Ishikawa (cell line): Measurements from ENCODE around the gene N4BP2L1.

Source experiments
- CEBPB ChIP-seq: IDR thresholded peaks from 2 replicates; pipeline ENCODE4 v1.6.1; 2012
- CREB1 ChIP-seq: IDR thresholded peaks from 2 replicates; pipeline ENCODE4 v1.6.1; 2012; ENCODE audit warnings: low read depth
- EGR1 ChIP-seq: IDR thresholded peaks from 2 replicates; pipeline ENCODE4 v1.6.1; 2012
- EP300 ChIP-seq: IDR thresholded peaks from 2 replicates; pipeline ENCODE4 v1.6.1; 2012; ENCODE audit warnings: borderline replicate concordance
- FOXM1 ChIP-seq: IDR thresholded peaks from 2 replicates; pipeline ENCODE4 v1.6.1; 2012; ENCODE audit warnings: low read depth, borderline replicate concordance
- MAX ChIP-seq: IDR thresholded peaks from 2 replicates; pipeline ENCODE4 v1.6.1; 2012
- NFIC ChIP-seq: IDR thresholded peaks from 2 replicates; pipeline ENCODE4 v1.6.1; 2012
- RAD21 ChIP-seq: IDR thresholded peaks from 2 replicates; pipeline ENCODE4 v1.6.1; 2012; ENCODE audit warnings: low read depth
- REST ChIP-seq: IDR thresholded peaks from 2 replicates; pipeline ENCODE4 v1.6.1; 2012; ENCODE audit warnings: low read depth, mild to moderate bottlenecking
- TAF1 ChIP-seq: IDR thresholded peaks from 2 replicates; pipeline ENCODE4 v1.6.1; 2012; ENCODE audit warnings: low read depth, mild to moderate bottlenecking
- TCF12 ChIP-seq: IDR thresholded peaks from 2 replicates; pipeline ENCODE4 v1.6.1; 2012; ENCODE audit warnings: low read depth
- TEAD4 ChIP-seq: IDR thresholded peaks from 2 replicates; pipeline ENCODE4 v1.6.1; 2012
- YY1 ChIP-seq: IDR thresholded peaks from 2 replicates; pipeline ENCODE4 v1.6.1; 2012; ENCODE audit warnings: low read depth
- ZBTB7A ChIP-seq: IDR thresholded peaks from 2 replicates; pipeline ENCODE4 v1.6.1; 2012; ENCODE audit warnings: low read depth
- TF ChIP-seq, protein P1 (sequence below): IDR thresholded peaks from 2 replicates; pipeline ENCODE4 v1.6.1; 2012

The N4BP2L1 gene

DNA sequence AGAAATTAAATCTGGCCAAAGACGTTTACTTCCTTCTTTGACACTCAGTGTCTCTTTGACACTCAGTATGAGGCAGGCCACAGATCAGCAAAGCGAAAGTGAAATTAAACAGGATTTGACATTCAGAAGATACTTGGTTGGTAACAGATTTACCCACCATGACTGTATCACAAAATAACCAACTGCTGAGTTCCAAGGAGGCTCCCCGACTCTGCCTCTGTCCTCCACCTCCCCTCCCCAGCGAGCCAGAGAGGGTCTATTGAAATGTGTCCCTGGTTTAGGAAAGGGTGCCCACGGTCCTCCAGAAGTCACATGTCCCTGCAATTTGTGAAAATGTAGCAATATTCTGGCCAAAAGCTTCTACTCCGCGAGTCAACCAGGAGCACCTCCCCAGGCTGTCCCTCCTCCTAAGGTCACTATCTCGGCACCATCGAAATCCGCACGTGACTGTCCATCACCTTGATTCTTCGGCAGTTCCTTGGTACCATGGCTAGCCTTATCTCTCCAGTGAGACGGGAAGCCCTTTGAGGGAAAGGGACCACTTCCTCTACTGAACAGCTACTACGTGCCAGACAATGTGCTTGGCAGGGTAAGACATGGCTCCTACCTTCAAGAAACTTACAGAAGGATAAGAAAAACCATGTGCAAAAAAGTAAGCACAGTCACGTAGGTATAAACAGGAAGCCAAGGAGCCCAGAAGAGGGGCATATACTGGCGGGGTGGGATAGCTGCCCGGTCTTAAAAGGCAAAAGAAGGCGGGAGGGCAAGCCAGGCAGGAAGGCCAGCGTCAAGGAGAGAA lies 1.5 kb downstream of the N4BP2L1 start:
- TF ChIP-seq EP300 (no peak), RAD21 (no peak), TEAD4 (no peak), EGR1 (no peak), YY1 (no peak), ZBTB7A (no peak), TAF1 (no peak), CEBPB (no peak)

DNA sequence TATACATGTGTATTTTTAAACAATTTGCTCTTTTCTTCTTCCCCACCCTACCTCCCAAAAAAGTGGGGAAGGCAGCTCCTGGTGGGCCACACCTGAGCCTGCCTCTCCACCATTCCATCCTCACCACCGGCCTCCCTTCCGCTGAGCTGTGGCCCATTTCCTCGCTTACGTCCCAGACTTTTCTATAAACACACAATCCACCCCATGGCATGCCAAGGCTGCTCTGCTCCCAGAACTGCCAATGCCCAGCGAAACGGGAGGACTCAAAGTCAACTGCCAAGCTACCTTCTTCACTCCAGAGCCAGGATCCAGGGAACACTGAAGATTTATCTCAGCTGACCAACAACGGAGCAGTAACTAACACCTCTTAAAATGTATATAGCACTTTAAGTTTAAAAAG lies 2.8 kb downstream of the N4BP2L1 start:
- TF ChIP-seq REST = no peak
- TF ChIP-seq, protein P1, sequence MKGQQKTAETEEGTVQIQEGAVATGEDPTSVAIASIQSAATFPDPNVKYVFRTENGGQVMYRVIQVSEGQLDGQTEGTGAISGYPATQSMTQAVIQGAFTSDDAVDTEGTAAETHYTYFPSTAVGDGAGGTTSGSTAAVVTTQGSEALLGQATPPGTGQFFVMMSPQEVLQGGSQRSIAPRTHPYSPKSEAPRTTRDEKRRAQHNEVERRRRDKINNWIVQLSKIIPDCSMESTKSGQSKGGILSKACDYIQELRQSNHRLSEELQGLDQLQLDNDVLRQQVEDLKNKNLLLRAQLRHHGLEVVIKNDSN = no peak
- no peak for TF ChIP-seq TAF1
- TF ChIP-seq YY1 = no peak
- no peak for TF ChIP-seq FOXM1
- no peak for TF ChIP-seq EP300
- TF ChIP-seq NFIC = no peak
- TF ChIP-seq EGR1 = no peak
- TF ChIP-seq ZBTB7A = no peak
- no peak for TF ChIP-seq TEAD4
- no peak for TF ChIP-seq CREB1
- no peak for TF ChIP-seq CEBPB
- no peak for TF ChIP-seq TCF12
- no peak for TF ChIP-seq RAD21
- no peak for TF ChIP-seq MAX

DNA sequence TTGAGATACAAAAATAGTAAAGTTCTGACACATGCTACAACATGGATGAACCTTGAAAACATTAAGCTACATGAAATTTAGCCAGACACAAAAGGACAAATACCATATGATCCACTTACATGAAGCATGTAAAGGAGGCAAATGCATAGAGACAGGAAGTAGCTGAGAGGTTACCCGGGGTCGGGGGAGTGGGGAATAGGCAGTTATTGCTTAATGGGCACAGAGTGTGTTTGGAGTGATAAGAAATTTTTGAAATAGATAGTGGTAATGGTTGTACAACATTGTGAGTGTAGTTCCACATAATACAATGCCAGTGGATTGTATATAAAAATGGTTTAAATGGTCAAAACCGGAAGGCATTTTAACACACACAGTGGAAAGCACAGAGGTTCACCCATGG lies 4.3 kb downstream of the N4BP2L1 start:
- TF ChIP-seq TAF1 (no peak), REST (no peak), MAX (no peak), CREB1 (no peak), RAD21 (no peak), EGR1 (no peak), FOXM1 (no peak), EP300 (no peak), CEBPB (no peak), YY1 (no peak), TCF12 (no peak), TEAD4 (no peak), ZBTB7A (no peak), NFIC (no peak)
- TF ChIP-seq, protein P1 = no peak

DNA sequence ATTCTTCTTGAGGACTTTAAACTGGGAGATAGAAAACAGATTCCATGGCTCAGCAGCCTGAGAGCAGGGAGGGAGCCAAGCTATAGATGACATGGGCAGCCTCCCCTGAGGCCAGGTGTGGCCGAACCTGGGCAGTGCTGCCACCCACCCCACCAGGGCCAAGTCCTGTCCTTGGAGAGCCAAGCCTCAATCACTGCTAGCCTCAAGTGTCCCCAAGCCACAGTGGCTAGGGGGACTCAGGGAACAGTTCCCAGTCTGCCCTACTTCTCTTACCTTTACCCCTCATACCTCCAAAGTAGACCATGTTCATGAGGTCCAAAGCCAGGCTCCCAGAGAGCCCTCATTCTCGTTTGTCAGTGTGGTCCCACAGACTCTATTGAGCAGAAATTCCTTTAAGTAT lies 8.1 kb downstream of the N4BP2L1 start:
- TF ChIP-seq TCF12 (no peak), REST (no peak), EP300 (no peak), EGR1 (no peak), RAD21 (no peak), ZBTB7A (no peak), NFIC (no peak), CEBPB (no peak), MAX (no peak)
- TF ChIP-seq, protein P1 = no peak
